Progenitor cell of endocrine pancreas (in vitro differentiated cells): Measurements from ENCODE around the gene RELCH. TPM values are rescaled to one million over a fixed set of nuclear protein-coding genes. Genes with fewer than 3 reads are reported as not detected.

Experiments
- DNase-seq: peaks from one replicate; pipeline ENCODE4 v3.0.0; 2021; ENCODE audit warnings: low spot score; ENCODE audit not compliant: unreplicated experiment
- H3K27ac Mint-ChIP-seq: 2 replicates; pipeline ENCODE4 v1.8.0; 2021; ENCODE audit warnings: mild to moderate bottlenecking, moderate library complexity, mixed read lengths
- H3K27me3 Mint-ChIP-seq: 2 replicates; pipeline ENCODE4 v1.8.0; 2021; ENCODE audit warnings: mixed read lengths
- H3K36me3 Mint-ChIP-seq: 2 replicates; pipeline ENCODE4 v1.8.0; 2022; ENCODE audit warnings: mixed read lengths; ENCODE audit not compliant: insufficient read depth
- H3K4me1 Mint-ChIP-seq: 2 replicates; pipeline ENCODE4 v1.8.0; 2021; ENCODE audit warnings: low read depth, mixed read lengths
- H3K4me3 Mint-ChIP-seq: 2 replicates; pipeline ENCODE4 v1.8.0; 2021; ENCODE audit warnings: low read depth, mild to moderate bottlenecking, moderate library complexity, mixed read lengths
- H3K9me3 Mint-ChIP-seq: 2 replicates; pipeline ENCODE4 v1.8.0; 2021; ENCODE audit warnings: low read depth, mixed read lengths
- long read RNA-seq: library from polyadenylated mRNA; unstranded; transcript quantifications from one replicate; pipeline ENCODE4 v2.0.0, GENCODE V29; 2020
- total RNA-seq: library from RNA; stranded (reverse); gene quantifications from 2 replicates; pipeline ENCODE4 v1.2.1, GENCODE V29; 2021
- TF ChIP-seq, protein P1 (sequence below): fragments of 200-600 bp; sonication (generic); IDR thresholded peaks from one replicate; pipeline ENCODE4 v1.5.0; 2021; ENCODE audit warnings: antibody characterized with exemption, mild to moderate bottlenecking; ENCODE audit not compliant: unreplicated experiment

RELCH gene, protein sequence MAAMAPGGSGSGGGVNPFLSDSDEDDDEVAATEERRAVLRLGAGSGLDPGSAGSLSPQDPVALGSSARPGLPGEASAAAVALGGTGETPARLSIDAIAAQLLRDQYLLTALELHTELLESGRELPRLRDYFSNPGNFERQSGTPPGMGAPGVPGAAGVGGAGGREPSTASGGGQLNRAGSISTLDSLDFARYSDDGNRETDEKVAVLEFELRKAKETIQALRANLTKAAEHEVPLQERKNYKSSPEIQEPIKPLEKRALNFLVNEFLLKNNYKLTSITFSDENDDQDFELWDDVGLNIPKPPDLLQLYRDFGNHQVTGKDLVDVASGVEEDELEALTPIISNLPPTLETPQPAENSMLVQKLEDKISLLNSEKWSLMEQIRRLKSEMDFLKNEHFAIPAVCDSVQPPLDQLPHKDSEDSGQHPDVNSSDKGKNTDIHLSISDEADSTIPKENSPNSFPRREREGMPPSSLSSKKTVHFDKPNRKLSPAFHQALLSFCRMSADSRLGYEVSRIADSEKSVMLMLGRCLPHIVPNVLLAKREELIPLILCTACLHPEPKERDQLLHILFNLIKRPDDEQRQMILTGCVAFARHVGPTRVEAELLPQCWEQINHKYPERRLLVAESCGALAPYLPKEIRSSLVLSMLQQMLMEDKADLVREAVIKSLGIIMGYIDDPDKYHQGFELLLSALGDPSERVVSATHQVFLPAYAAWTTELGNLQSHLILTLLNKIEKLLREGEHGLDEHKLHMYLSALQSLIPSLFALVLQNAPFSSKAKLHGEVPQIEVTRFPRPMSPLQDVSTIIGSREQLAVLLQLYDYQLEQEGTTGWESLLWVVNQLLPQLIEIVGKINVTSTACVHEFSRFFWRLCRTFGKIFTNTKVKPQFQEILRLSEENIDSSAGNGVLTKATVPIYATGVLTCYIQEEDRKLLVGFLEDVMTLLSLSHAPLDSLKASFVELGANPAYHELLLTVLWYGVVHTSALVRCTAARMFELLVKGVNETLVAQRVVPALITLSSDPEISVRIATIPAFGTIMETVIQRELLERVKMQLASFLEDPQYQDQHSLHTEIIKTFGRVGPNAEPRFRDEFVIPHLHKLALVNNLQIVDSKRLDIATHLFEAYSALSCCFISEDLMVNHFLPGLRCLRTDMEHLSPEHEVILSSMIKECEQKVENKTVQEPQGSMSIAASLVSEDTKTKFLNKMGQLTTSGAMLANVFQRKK
- 34.7 and 39.4 TPM in 2 replicates for total RNA-seq
- long read RNA-seq, partial matches to known transcripts, result 6 of 6 reads
- long read RNA-seq, other reads (novel, unspliced or antisense), result 0 of 6 reads

DNA sequence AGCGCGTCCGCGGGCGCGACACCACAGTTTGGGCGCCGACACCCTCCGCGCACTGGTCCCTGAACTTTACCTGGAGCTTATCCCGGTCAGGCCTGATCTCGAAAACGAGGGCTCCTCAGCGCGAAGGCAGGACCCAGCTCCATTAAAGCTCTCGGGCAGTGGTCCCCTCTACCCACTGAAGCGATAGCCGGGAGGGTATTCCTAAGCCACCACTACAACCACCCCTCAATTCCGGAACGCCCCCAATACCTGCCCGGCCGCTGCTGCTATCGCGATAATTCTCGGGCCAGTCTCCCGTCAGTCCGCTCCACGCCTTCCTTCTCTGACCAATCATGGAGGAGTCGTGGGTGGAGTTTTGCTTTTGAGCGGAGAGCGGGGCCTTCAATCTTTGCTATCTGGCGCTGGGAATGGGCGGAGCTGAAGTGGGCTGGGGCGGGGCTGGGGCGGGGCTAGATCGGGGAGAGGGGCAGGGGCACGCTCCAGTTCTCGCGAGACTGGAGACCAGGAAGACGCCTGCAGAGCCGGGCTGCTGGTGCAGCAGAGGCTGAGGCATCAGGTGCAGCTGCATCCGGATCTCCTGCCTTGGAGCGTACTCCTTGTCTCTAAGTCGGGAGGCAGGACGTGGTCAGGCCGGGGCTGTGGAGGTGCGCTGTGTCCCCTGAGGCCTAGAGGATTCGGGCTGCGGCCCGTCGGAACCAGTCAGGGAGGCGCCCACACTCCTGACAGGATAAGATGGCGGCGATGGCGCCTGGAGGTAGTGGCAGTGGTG, at the start of gene RELCH, which contains the start of gene PIGN:
RELCH (plus strand) TSS at position 482 of the 769 bp plus-strand sequence; CDS start at position 733, 251 bp downstream.
PIGN (minus strand) TSS at position 283 of the 769 bp plus-strand sequence. CDS start 25,703 bp downstream, outside the sequence.
- DNase-seq, result peak; percentile 93
- Mint-ChIP-seq H3K4me3 (peak within 1 kb of the TSS; percentile 100), H3K36me3 (peaks cover 7% of the 10 kb centered on the region), H3K27me3 (no peaks in the 10 kb centered on the region), H3K4me1 (peaks cover 27% of the 10 kb centered on the region), H3K27ac (peak within 1 kb of the TSS; percentile 100), H3K9me3 (peaks cover under 1% of the 10 kb centered on the region)
- TF ChIP-seq, protein P1, sequence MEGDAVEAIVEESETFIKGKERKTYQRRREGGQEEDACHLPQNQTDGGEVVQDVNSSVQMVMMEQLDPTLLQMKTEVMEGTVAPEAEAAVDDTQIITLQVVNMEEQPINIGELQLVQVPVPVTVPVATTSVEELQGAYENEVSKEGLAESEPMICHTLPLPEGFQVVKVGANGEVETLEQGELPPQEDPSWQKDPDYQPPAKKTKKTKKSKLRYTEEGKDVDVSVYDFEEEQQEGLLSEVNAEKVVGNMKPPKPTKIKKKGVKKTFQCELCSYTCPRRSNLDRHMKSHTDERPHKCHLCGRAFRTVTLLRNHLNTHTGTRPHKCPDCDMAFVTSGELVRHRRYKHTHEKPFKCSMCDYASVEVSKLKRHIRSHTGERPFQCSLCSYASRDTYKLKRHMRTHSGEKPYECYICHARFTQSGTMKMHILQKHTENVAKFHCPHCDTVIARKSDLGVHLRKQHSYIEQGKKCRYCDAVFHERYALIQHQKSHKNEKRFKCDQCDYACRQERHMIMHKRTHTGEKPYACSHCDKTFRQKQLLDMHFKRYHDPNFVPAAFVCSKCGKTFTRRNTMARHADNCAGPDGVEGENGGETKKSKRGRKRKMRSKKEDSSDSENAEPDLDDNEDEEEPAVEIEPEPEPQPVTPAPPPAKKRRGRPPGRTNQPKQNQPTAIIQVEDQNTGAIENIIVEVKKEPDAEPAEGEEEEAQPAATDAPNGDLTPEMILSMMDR, result no peak

DNA sequence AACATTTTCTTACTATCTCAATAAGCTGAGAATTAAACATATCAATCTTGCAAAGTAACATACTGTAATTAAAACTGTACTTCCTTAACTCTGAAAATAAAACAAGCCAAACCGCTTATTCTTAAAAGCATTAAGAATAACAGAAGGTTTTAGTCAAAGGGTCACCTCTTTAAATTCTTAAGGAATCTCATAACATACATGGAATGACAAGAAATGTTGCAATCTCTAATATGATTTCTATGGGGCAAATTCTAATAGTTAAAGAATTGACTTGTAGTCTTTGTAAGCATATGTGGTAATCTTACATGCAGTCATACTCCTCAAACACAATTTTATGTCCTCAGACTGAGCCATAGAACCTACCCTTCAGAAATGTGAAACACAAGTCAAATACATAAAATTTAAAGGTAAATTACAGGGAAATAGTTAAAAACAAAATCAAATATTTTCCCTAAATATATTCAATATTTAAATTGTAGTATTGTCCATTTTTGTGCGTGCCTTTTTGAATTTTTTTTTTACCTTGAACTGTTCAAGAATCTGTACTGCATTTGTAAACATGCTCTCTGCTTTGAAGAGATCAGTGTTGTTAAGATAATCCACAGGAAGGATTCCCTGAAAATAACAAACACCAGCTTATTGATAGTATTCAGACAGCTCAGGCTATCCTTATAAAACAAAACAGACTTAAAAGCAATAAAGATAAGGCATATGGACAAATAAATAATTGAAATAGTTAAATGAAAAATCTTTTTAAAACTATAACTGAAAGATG, 48.4 kb upstream of the RELCH start:
- TF ChIP-seq, protein P1, result no peak
- DNase-seq, result no peak
- Mint-ChIP-seq H3K4me1 (no peaks in the 10 kb centered on the region), H3K27ac (no peak overlapping the region), H3K4me3 (no peak overlapping the region), H3K36me3 (peaks cover 9% of the 10 kb centered on the region), H3K9me3 (no peaks in the 10 kb centered on the region), H3K27me3 (no peaks in the 10 kb centered on the region)

DNA sequence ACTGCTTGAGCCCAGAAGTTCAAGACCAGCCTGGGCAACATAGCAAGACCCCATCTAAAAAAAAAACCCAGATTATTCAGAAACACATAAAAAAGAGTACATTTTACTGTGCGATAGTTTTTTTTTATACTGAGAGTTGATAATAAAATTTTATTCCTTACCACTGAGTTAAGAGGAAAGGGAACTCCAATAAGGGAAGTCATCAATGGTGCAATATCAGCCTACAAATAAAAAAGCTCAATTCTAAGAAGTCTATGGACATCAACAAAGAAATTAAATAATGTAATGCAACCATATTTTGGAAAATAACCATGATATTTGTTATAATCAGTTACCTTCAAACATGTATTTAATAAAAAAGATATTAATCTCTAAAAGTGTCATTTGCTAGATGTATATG, 46.8 kb upstream of the RELCH start:
- Mint-ChIP-seq H3K36me3 (peaks cover 11% of the 10 kb centered on the region), H3K4me3 (no peak overlapping the region), H3K27me3 (no peaks in the 10 kb centered on the region), H3K4me1 (peaks cover 2% of the 10 kb centered on the region), H3K9me3 (no peaks in the 10 kb centered on the region), H3K27ac (no peak overlapping the region)
- DNase-seq, result no peak
- TF ChIP-seq, protein P1, result no peak

DNA sequence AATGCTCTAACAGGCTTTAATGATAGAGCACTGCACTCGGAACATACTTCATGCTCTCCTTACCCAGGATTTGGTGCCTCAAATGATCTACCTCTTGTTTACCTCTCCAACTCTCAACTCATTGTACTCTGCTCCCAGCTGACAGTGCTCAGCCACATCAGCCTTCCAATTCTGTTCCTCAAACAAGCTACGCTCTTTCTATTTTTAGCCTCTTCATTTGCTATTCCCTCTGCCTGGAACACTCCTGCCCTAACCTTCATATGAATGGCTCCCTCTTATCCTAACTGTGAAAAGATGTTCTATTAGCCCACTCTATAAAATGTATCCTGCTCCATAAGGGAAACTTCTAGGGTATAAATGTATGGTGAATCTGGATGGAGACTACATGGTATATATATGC, 42.7 kb upstream of the RELCH start:
- Mint-ChIP-seq H3K4me1 (peaks cover 2% of the 10 kb centered on the region), H3K27me3 (no peaks in the 10 kb centered on the region), H3K27ac (no peak overlapping the region), H3K36me3 (peaks cover 4% of the 10 kb centered on the region), H3K9me3 (no peaks in the 10 kb centered on the region), H3K4me3 (no peak overlapping the region)
- DNase-seq, result no peak
- TF ChIP-seq, protein P1, result no peak
